Measurements from ENCODE around the gene PINLYP.
"Not testable (repeated sequence)": the region's sequence is repeated elsewhere in the genome, so short reads cannot be mapped to it uniquely, and the experiment has no call there.

PINLYP gene
- 0.94 to 1.2 reads per million in 2 donors for total RNA-seq

GRCh38 chr19:43575156-43575950, at the start of gene PINLYP, which contains the start of gene XRCC1:
TSS of gene PINLYP (plus strand) at chr19:43575801. CDS start at chr19:43577192, 1,391 bp downstream.
TSS of gene XRCC1 (minus strand) at chr19:43575527. CDS start at chr19:43575458, 69 bp downstream.
- DNase-seq: peak; percentile 91 to 99 (median 94)

GRCh38 chr19:43525836-43526771, 49.5 kb upstream of the PINLYP start:
- DNase-seq: peak in 1 of 5 experiments; percentile 36

GRCh38 chr19:43526884-43527859, 48.4 kb upstream of the PINLYP start, which contains the start of gene ETHE1:
TSS of gene ETHE1 (minus strand) at chr19:43527201. CDS start at chr19:43527177, 24 bp downstream.
- peak; percentile 41 to 83 (median 60) for DNase-seq

- DNase-seq: peak in 1 of 5 experiments; percentile 32
Observed at GRCh38 chr19:43527860-43528622, 47.6 kb upstream of the PINLYP start.

- DNase-seq: peak in 1 of 5 experiments; percentile 89
Observed at GRCh38 chr19:43532571-43532961, 43.0 kb upstream of the PINLYP start.

- DNase-seq: peak; percentile 51 to 96 (median 77)
Observed at GRCh38 chr19:43532962-43533545, 42.5 kb upstream of the PINLYP start, which contains the start of gene ZNF575. TSS of gene ZNF575 (plus strand) at chr19:43533188. CDS start at chr19:43534423, 1,235 bp downstream.

GRCh38 chr19:43533546-43534304, 41.9 kb upstream of the PINLYP start:
- DNase-seq: peak; percentile 80 to 99 (median 89)

- DNase-seq: no peak
Observed at GRCh38 chr19:43534305-43534815, 41.2 kb upstream of the PINLYP start.

- peak in 2 of 5 experiments; percentile 10 to 20 for DNase-seq
Observed at GRCh38 chr19:43534816-43535761, 40.5 kb upstream of the PINLYP start.

GRCh38 chr19:43538922-43539321, 36.7 kb upstream of the PINLYP start:
- DNase-seq: no peak

GRCh38 chr19:43540381-43540780, 35.2 kb upstream of the PINLYP start:
- DNase-seq: no peak

- DNase-seq: no peak
Observed at GRCh38 chr19:43541920-43542650, 33.5 kb upstream of the PINLYP start.

GRCh38 chr19:43544077-43544476, 31.5 kb upstream of the PINLYP start:
- DNase-seq: no peak

GRCh38 chr19:43545276-43545675, 30.3 kb upstream of the PINLYP start:
- no peak for DNase-seq

- DNase-seq: no peak
Observed at GRCh38 chr19:43545981-43546380, 29.6 kb upstream of the PINLYP start.

- no peak for DNase-seq
Observed at GRCh38 chr19:43546581-43546980, 29.0 kb upstream of the PINLYP start.

GRCh38 chr19:43547926-43548325, 27.7 kb upstream of the PINLYP start:
- DNase-seq: not testable (repeated sequence)
